22Rv1 (cell line): ENCODE results near the gene OSBPL2.

Source experiments
- H3K27ac ChIP-seq: fragments of 450-650 bp; 2 replicates; pipeline ENCODE4 v1.5.1; 2017
- CTCF ChIP-seq: fragments of 450-650 bp; IDR thresholded peaks from 2 replicates; pipeline ENCODE4 v1.5.1; 2017; ENCODE audit warnings: mild to moderate bottlenecking
- ZFX ChIP-seq: fragments of 450-650 bp; IDR thresholded peaks from 2 replicates; pipeline ENCODE4 v1.6.1; 2017; ENCODE audit warnings: antibody characterized with exemption, borderline replicate concordance

Gene OSBPL2

GRCh38 chr20:62286493-62287064 lies 48.3 kb downstream of the OSBPL2 start:
- TF ChIP-seq ZFX: no peak
- no peak for TF ChIP-seq CTCF
- no peak overlapping the region for H3K27ac ChIP-seq

- H3K27ac ChIP-seq: no peak overlapping the region
- TF ChIP-seq ZFX: no peak
- TF ChIP-seq CTCF: no peak
These were observed 48.8 kb downstream of the OSBPL2 start for GRCh38 chr20:62287129-62287528.

- no peak for TF ChIP-seq CTCF
- TF ChIP-seq ZFX: no peak
- no peak overlapping the region for H3K27ac ChIP-seq
These were observed 49.6 kb downstream of the OSBPL2 start for GRCh38 chr20:62287759-62288534.

GRCh38 chr20:62288535-62289105 lies 50.3 kb downstream of the OSBPL2 start:
- no peak overlapping the region for H3K27ac ChIP-seq
- TF ChIP-seq CTCF: no peak
- no peak for TF ChIP-seq ZFX

GRCh38 chr20:62289131-62289530 lies 50.8 kb downstream of the OSBPL2 start:
- TF ChIP-seq CTCF (no peak), ZFX (no peak)
- H3K27ac ChIP-seq: no peak overlapping the region

- no peak overlapping the region for H3K27ac ChIP-seq
- TF ChIP-seq ZFX (no peak), CTCF (no peak)
These were observed 51.6 kb downstream of the OSBPL2 start for GRCh38 chr20:62289898-62290297.
